ENCODE data around the gene EDAR.

GRCh38 chr2:108893277-108893676, 95.7 kb downstream of the EDAR start:
- TF ChIP-seq REST (IDR thresholded peaks at IDR 0.05; ENCODE audit: insufficient read depth in 1 of 2, low read depth in 2 of 2, low read length in 2 of 2) (no peak), SIN3A (IDR thresholded peaks at IDR 0.05; ENCODE audit: borderline replicate concordance, insufficient read depth, low read length) (no peak), POLR2AphosphoS5 (IDR thresholded peaks at IDR 0.05; ENCODE audit: low read depth, low read length) (no peak)
